IMR-90 (cell line): ENCODE data around the gene SAG. TPM values are rescaled to one million over a fixed set of nuclear protein-coding genes. Genes with fewer than 3 reads are reported as not detected.

Experiments
- ATAC-seq: fragments of 200-7000 bp; cut with Tn5 transposase; 2 replicates; pipeline ENCODE4 v1.9.1; 2020; ENCODE audit warnings: low read depth, mild to moderate bottlenecking, moderate library complexity
- BruUV-seq: library from RNA; stranded (reverse); fragments of 400-500 nt; replicated peaks from 2 replicates; lab custom pipeline; 2021; lab: Mats Ljungman, UMichigan
- CTCF ChIA-PET: fragments of 300-600 bp; formaldehyde crosslinking; extraction: SDS; loops from one replicate; lab custom pipeline; 2021; ENCODE audit warnings: antibody characterized with exemption; lab: Yijun Ruan, JAX
- POLR2A ChIA-PET: fragments of 300-600 bp; sonication (Branson Sonifier 250); formaldehyde crosslinking; loops from one replicate; lab custom pipeline; 2022; ENCODE audit warnings: antibody characterized with exemption; ENCODE audit not compliant: unreplicated experiment; lab: Charles Lee
- DNase-seq: peaks from one replicate; pipeline ENCODE4 v3.0.0; 2013
- H2AFZ ChIP-seq: replicated peaks from 2 replicates; pipeline ENCODE3; 2013; ENCODE audit warnings: low read length, mild to moderate bottlenecking; ENCODE audit not compliant: poor library complexity
- H2AK5ac ChIP-seq: 2 replicates; pipeline ENCODE4 v1.6.1; 2013; ENCODE audit warnings: low read depth, low read length, inconsistent platforms
- H2AK9ac ChIP-seq: replicated peaks from 2 replicates; pipeline ENCODE3; 2013; ENCODE audit warnings: mild to moderate bottlenecking, low read depth, low read length, moderate library complexity; ENCODE audit not compliant: poor library complexity
- H2BK120ac ChIP-seq: 2 replicates; pipeline ENCODE4 v1.6.1; 2013; ENCODE audit warnings: low read depth, low read length, inconsistent platforms
- H2BK15ac ChIP-seq: 3 replicates; pipeline ENCODE4 v1.6.1; 2013; ENCODE audit warnings: low read depth, low read length, inconsistent platforms
- H2BK20ac ChIP-seq: 2 replicates; pipeline ENCODE4 v1.6.1; 2013; ENCODE audit warnings: low read depth, mild to moderate bottlenecking, inconsistent platforms, low read length, moderate library complexity
- H2BK5ac ChIP-seq: 2 replicates; pipeline ENCODE4 v1.6.1; 2013; ENCODE audit warnings: mild to moderate bottlenecking, low read depth, low read length, inconsistent platforms; ENCODE audit not compliant: poor library complexity, severe bottlenecking
- H3K14ac ChIP-seq: replicated peaks from 2 replicates; pipeline ENCODE4 v1.6.1; 2013; ENCODE audit warnings: low read depth, low read length, inconsistent platforms
- H3K18ac ChIP-seq: 2 replicates; pipeline ENCODE4 v1.6.1; 2013; ENCODE audit warnings: low read depth, low read length, control low read depth
- H3K23ac ChIP-seq: 2 replicates; pipeline ENCODE4 v1.6.1; 2013; ENCODE audit warnings: low read depth, low read length, inconsistent platforms
- H3K27ac ChIP-seq: 2 replicates; pipeline ENCODE4 v1.5.1; 2013; ENCODE audit warnings: mild to moderate bottlenecking, control low read depth, low read length; ENCODE audit not compliant: insufficient read depth
- H3K27me3 ChIP-seq: 2 replicates; pipeline ENCODE4 v1.6.1; 2013; ENCODE audit warnings: low read length; ENCODE audit not compliant: control insufficient read depth, insufficient read depth
- H3K36me3 ChIP-seq: 2 replicates; pipeline ENCODE4 v1.6.1; 2013; ENCODE audit warnings: low read length, mixed read lengths; ENCODE audit not compliant: control insufficient read depth, insufficient read depth
- H3K4ac ChIP-seq: 2 replicates; pipeline ENCODE4 v1.6.1; 2013; ENCODE audit warnings: low read depth, low read length, inconsistent platforms
- H3K4me1 ChIP-seq: 2 replicates; pipeline ENCODE4 v1.6.1; 2013; ENCODE audit warnings: low read length, mixed read lengths; ENCODE audit not compliant: control insufficient read depth, insufficient read depth
- H3K4me2 ChIP-seq: 2 replicates; pipeline ENCODE4 v1.6.1; 2013; ENCODE audit warnings: low read depth, mild to moderate bottlenecking, control low read depth, low read length, moderate library complexity
- H3K4me3 ChIP-seq: 2 replicates; pipeline ENCODE4 v1.5.1; 2013; ENCODE audit warnings: low read depth, mild to moderate bottlenecking, control low read depth, low read length, moderate library complexity; ENCODE audit not compliant: insufficient read depth
- H3K56ac ChIP-seq: 2 replicates; pipeline ENCODE4 v1.6.1; 2013; ENCODE audit warnings: low read length, inconsistent platforms; ENCODE audit not compliant: insufficient read depth; ENCODE audit errors: extremely low read depth
- H3K79me1 ChIP-seq, 2 experiments: 2 replicates each; pipeline ENCODE4 v1.6.1; 2013; ENCODE audit warnings: low read length in 2 of 2, inconsistent platforms in 1 of 2, low read depth in 1 of 2
- H3K9ac ChIP-seq: 2 replicates; pipeline ENCODE4 v1.6.1; 2013; ENCODE audit warnings: low read depth, low read length, control low read depth
- H3K9me1 ChIP-seq: 2 replicates; pipeline ENCODE4 v1.6.1; 2013; ENCODE audit warnings: low read length, inconsistent platforms; ENCODE audit not compliant: insufficient read depth
- H3K9me3 ChIP-seq: 2 replicates; pipeline ENCODE4 v1.6.1; 2013; ENCODE audit warnings: low read length; ENCODE audit not compliant: control insufficient read depth, insufficient read depth
- H4K20me1 ChIP-seq: 2 replicates; pipeline ENCODE4 v1.6.1; 2013; ENCODE audit warnings: low read length, inconsistent platforms; ENCODE audit not compliant: insufficient read depth
- H4K5ac ChIP-seq: 2 replicates; pipeline ENCODE4 v1.6.1; 2013; ENCODE audit warnings: mild to moderate bottlenecking, low read depth, low read length, control low read depth
- H4K8ac ChIP-seq, 2 experiments: 2 replicates each; pipeline ENCODE4 v1.6.1; 2013; ENCODE audit warnings: low read depth in 2 of 2, low read length in 2 of 2, control low read depth in 1 of 2, inconsistent platforms in 1 of 2
- H4K91ac ChIP-seq: 2 replicates; pipeline ENCODE4 v1.6.1; 2013; ENCODE audit warnings: low read depth, low read length, inconsistent platforms; ENCODE audit not compliant: insufficient read depth
- BHLHE40 ChIP-seq: fragments of 150-350 bp; IDR thresholded peaks from 2 replicates; pipeline ENCODE4 v1.6.1; 2016; ENCODE audit warnings: mild to moderate bottlenecking, low read depth, low read length
- CEBPB ChIP-seq: IDR thresholded peaks from 2 replicates; pipeline ENCODE4 v1.6.1; 2012; ENCODE audit warnings: low read depth, low read length, improper control_type of control experiment
- CHD1 ChIP-seq: IDR thresholded peaks from 2 replicates; pipeline ENCODE4 v1.6.1; 2012; ENCODE audit warnings: low read depth, low read length, improper control_type of control experiment
- FOS ChIP-seq: fragments of 150-350 bp; IDR thresholded peaks from 2 replicates; pipeline ENCODE4 v1.6.1; 2016; ENCODE audit warnings: low read depth, low read length
- MXI1 ChIP-seq: IDR thresholded peaks from 2 replicates; pipeline ENCODE4 v1.6.1; 2012; ENCODE audit warnings: low read depth, mild to moderate bottlenecking, low read length, moderate library complexity, borderline replicate concordance
- NFE2L2 ChIP-seq: fragments of 150-350 bp; IDR thresholded peaks from 2 replicates; pipeline ENCODE4 v1.6.1; 2016; ENCODE audit warnings: low read depth, mild to moderate bottlenecking, low read length
- RCOR1 ChIP-seq: IDR thresholded peaks from 2 replicates; pipeline ENCODE4 v1.6.1; 2012; ENCODE audit warnings: mild to moderate bottlenecking, low read length, improper control_type of control experiment; ENCODE audit not compliant: insufficient replicate concordance
- RFX5 ChIP-seq: IDR thresholded peaks from 2 replicates; pipeline ENCODE4 v1.8.0; 2012; ENCODE audit warnings: low read depth, mild to moderate bottlenecking, low read length, moderate library complexity
- SMC3 ChIP-seq: fragments of 150-350 bp; IDR thresholded peaks from 2 replicates; pipeline ENCODE4 v1.6.1; 2016; ENCODE audit warnings: low read depth, mild to moderate bottlenecking, antibody characterized with exemption, low read length, moderate library complexity
- WGBS, 2 experiments: methylation state at CpG; one replicate each; pipeline versions ENCODE4 v1.1.5 to v1.1.7; 2013; ENCODE audit warnings: missing lambda C conversion rate in 2 of 2; ENCODE audit not compliant: insufficient read length in 1 of 2; ENCODE audit errors: extremely low coverage in 2 of 2; 5-methylcytosine and 5-hydroxymethylcytosine counted together
- dilution Hi-C: fragments of 300-500 bp; cut with HindIII; formaldehyde crosslinking; loops from one replicate; pipeline ENCODE4 v1.14.3; 2018; ENCODE audit warnings: low sequenced_read_pairs; ENCODE audit not compliant: unreplicated experiment
- in situ Hi-C: fragments of 300-500 bp; cut with MboI; formaldehyde crosslinking; loops from 3 replicates; pipeline ENCODE4 v1.14.3; 2019; ENCODE audit warnings: low sequenced_read_pairs, inconsistent platforms, mixed read lengths
- intact Hi-C: fragments of 100-400 bp; cut with micrococcal nuclease; formaldehyde crosslinking; loops from 2 replicates; pipeline ENCODE4 v1.10.0; 2022
- polyA plus RNA-seq, 3 experiments: library from polyadenylated mRNA; depleted of rRNA; stranded (reverse); fragments of >200 nt; gene quantifications; 2 replicates each; pipeline ENCODE4 v1.2.3, GENCODE V29; 2012; ENCODE audit warnings: low replicate concordance in 1 of 3
- total RNA-seq: library from RNA; depleted of rRNA; stranded (reverse); fragments of >200 nt; gene quantifications from 2 replicates; pipeline ENCODE4 v1.2.3, GENCODE V29; 2012
- TF ChIP-seq, protein P1 (sequence below): fragments of 150-350 bp; IDR thresholded peaks from 2 replicates; pipeline ENCODE4 v1.6.1; 2017; ENCODE audit warnings: mild to moderate bottlenecking, antibody characterized with exemption, low read length, low read depth

SAG gene
- total and polyA plus RNA-seq, 2 of the 4 experiments (the other 2 are of a cell fraction) = not detected

DNA sequence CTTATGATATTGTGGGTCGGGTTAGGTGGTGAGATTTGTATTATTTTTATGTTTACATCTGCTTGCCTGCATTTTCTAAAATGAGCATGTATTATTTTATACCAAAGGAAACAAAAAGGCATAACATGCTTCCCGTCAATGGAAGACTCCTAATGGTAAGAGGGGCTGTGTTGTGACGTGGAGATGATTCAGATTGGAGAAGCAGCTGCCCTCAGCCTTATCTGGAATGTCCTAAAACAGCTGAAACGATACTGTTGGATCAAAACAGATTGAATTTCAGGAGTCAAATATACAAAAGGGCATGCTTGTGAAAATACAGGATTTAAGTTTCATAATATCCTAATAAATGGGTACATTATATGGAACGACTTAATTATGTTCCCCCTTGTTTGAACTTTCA is 65.7 kb downstream of the SAG start:
- ChIA-PET CTCF (no interaction called here), POLR2A (no interaction called here)
- H2BK15ac ChIP-seq = no peak overlapping the region
- H3K27me3 ChIP-seq = no peaks in the 10 kb centered on the region
- H4K8ac ChIP-seq = no peak overlapping the region
- WGBS, 2 experiments = 100% methylated on average over 1 to 2 of the region's 5 CpGs
- no peaks in the 10 kb centered on the region for H3K9me3 ChIP-seq
- H3K56ac ChIP-seq = no peak overlapping the region
- H3K4me2 ChIP-seq = no peak overlapping the region
- no peak overlapping the region for H3K9ac ChIP-seq
- dilution Hi-C loops = no loop called here
- H2BK5ac ChIP-seq = no peak overlapping the region
- no peak overlapping the region for H2AK9ac ChIP-seq
- no TSS peak for BruUV-seq
- peaks cover 3 to 26% of the 10 kb centered on the region in 2 experiments; a peak in 3 of 4 replicates for H3K79me1 ChIP-seq
- no peak overlapping the region for H2AK5ac ChIP-seq
- H2BK20ac ChIP-seq = no peak overlapping the region
- no peak overlapping the region for H3K27ac ChIP-seq
- H3K14ac ChIP-seq = no peak overlapping the region
- H3K4me1 ChIP-seq = no peaks in the 10 kb centered on the region; the same call in 1 of the 2 replicates
- no peak overlapping the region for H3K18ac ChIP-seq
- H4K5ac ChIP-seq = no peak overlapping the region
- no peak overlapping the region for H3K4ac ChIP-seq
- no peak overlapping the region for H2BK120ac ChIP-seq
- H4K91ac ChIP-seq = no peak overlapping the region
- H2AFZ ChIP-seq = no peak overlapping the region
- H3K4me3 ChIP-seq = no peak overlapping the region
- no peaks in the 10 kb centered on the region; the same call in 1 of the 2 replicates for H3K9me1 ChIP-seq
- in situ Hi-C loops = no loop called here
- DNase-seq (peak; percentile 38), ATAC-seq (0 out of 2 replicates have a peak, but pooled peaks have one; percentile 32)
- no peak for TF ChIP-seq NFE2L2
- no peak for TF ChIP-seq CEBPB
- no peak for TF ChIP-seq BHLHE40
- TF ChIP-seq RFX5 = no peak
- TF ChIP-seq, protein P1, sequence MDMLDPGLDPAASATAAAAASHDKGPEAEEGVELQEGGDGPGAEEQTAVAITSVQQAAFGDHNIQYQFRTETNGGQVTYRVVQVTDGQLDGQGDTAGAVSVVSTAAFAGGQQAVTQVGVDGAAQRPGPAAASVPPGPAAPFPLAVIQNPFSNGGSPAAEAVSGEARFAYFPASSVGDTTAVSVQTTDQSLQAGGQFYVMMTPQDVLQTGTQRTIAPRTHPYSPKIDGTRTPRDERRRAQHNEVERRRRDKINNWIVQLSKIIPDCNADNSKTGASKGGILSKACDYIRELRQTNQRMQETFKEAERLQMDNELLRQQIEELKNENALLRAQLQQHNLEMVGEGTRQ = no peak
- no peak for TF ChIP-seq RCOR1
- no peak for TF ChIP-seq CHD1
- TF ChIP-seq SMC3 = no peak
- no peak for TF ChIP-seq FOS
- TF ChIP-seq MXI1 = no peak
- H4K20me1 ChIP-seq = peaks cover 4% of the 10 kb centered on the region; the same call in 1 of the 2 replicates
- peaks cover 1% of the 10 kb centered on the region; the same call in 1 of the 2 replicates for H3K36me3 ChIP-seq
- H3K23ac ChIP-seq = no peak overlapping the region
- intact Hi-C loops = no loop called here
